Sigmoid colon (tissue), 7 donors: Measurements from ENCODE around the gene LLGL2. TPM values are rescaled to one million over a fixed set of nuclear protein-coding genes. Genes with fewer than 3 reads are reported as not detected.

ENCODE experiments used
- DNase-seq: peaks from one replicate; pipeline ENCODE4 v3.0.0-alpha.2; 2019
- H3K27ac ChIP-seq, 4 donors: fragments of 200-600 bp; sonication (generic); one replicate each; pipeline ENCODE4 v1.5.1; 2016 to 2019; ENCODE audit warnings: mild to moderate bottlenecking in 1 of 4
- H3K27me3 ChIP-seq, 3 donors: fragments of 200-600 bp; sonication (generic); one replicate each; pipeline ENCODE4 v1.5.1; 2019; ENCODE audit warnings: mild to moderate bottlenecking in 1 of 3
- H3K36me3 ChIP-seq, 4 donors: fragments of 200-600 bp; sonication (generic); one replicate each; pipeline ENCODE4 v1.5.1; 2016 to 2019
- H3K4me1 ChIP-seq, 4 donors: fragments of 200-600 bp; sonication (generic); one replicate each; pipeline ENCODE4 v1.5.1; 2017 to 2019
- H3K4me3 ChIP-seq, 4 donors: fragments of 200-600 bp; sonication (generic); one replicate each; pipeline ENCODE4 v1.5.1; 2017 to 2019; ENCODE audit warnings: mild to moderate bottlenecking in 2 of 4, moderate library complexity in 1 of 4
- H3K9me3 ChIP-seq, 4 donors: fragments of 200-600 bp in 3 of 4; sonication (generic) in 3 of 4; one replicate each; pipeline versions ENCODE4 v1.5.1 to v1.6.1; 2013 to 2019
- CTCF ChIP-seq, 4 experiments: fragments of 450-650 bp in 3 of 4; fragments of 200-600 bp in 1 of 4; IDR thresholded peaks; one replicate each; pipeline ENCODE4 v1.5.1; 2016 to 2019; ENCODE audit warnings: antibody characterized with exemption in 4 of 4, mild to moderate bottlenecking in 3 of 4, moderate library complexity in 2 of 4
- EP300 ChIP-seq, 4 donors: sonication (generic); formaldehyde crosslinking; IDR thresholded peaks; one replicate each; pipeline ENCODE4 v1.6.1; 2017; ENCODE audit warnings: antibody characterized with exemption in 4 of 4
- POLR2A ChIP-seq, 2 donors: fragments of 450-650 bp; IDR thresholded peaks; one replicate each; pipeline ENCODE4 v1.6.1; 2016; ENCODE audit warnings: antibody characterized with exemption in 2 of 2, mild to moderate bottlenecking in 2 of 2, moderate library complexity in 2 of 2
- POLR2AphosphoS5 ChIP-seq, 4 donors: sonication (generic); formaldehyde crosslinking; IDR thresholded peaks; one replicate each; pipeline ENCODE4 v1.6.1; 2017; ENCODE audit warnings: antibody characterized with exemption in 4 of 4
- WGBS, 2 donors: extraction: QIAGEN DNeasy Blood & Tissue Kit; methylation state at CpG; one replicate each; pipeline ENCODE4 v1.1.7; 2013; 5-methylcytosine and 5-hydroxymethylcytosine counted together
- intact Hi-C: fragments of 100-400 bp; cut with DNase I; formaldehyde crosslinking; loops from one replicate; pipeline ENCODE4 v1.15.1; 2023
- polyA plus RNA-seq, 3 donors: library from polyadenylated mRNA; stranded (reverse); fragments of 200-250 nt; gene quantifications; one replicate each; pipeline ENCODE4 v1.2.3, GENCODE V29; 2013
- total RNA-seq, 4 donors: library from RNA; depleted of rRNA; stranded (reverse); fragments of >200 nt; gene quantifications; one replicate each; pipeline ENCODE4 v1.1.0, GENCODE V29; 2016
- donor health status: healthy with polysubstance abuse.
- donor health status: Bipolar disorder and iron deficiency.
- donor health status: healthy.

The LLGL2 gene
- total and polyA plus RNA-seq, 7 donors: 1.4 to 299 (median 5.0) TPM

- Histone ChIP-seq H3K36me3 (peaks cover 10 to 87% (median 34%) of the 10 kb centered on the region in 4 donors), H3K27ac (no peak overlapping the region), H3K27me3 (no peaks in the 10 kb centered on the region), H3K9me3 (no peaks in the 10 kb centered on the region), H3K4me1 (no peaks in the 10 kb centered on the region), H3K4me3 (no peak overlapping the region)
- 63 to 80% methylated on average over 11 of the region's 11 CpGs for WGBS, 2 donors
- intact Hi-C loops: no loop called here
- DNase-seq: no peak
- no peak for TF ChIP-seq EP300 (IDR thresholded peaks at IDR 0.05)
- TF ChIP-seq POLR2A (IDR thresholded peaks at IDR 0.05): no peak
- no peak for TF ChIP-seq CTCF (IDR thresholded peaks at IDR 0.05)
- TF ChIP-seq POLR2AphosphoS5 (IDR thresholded peaks at IDR 0.05): no peak
Observed at GRCh38 chr17:75617675-75618074, 92.2 kb downstream of the LLGL2 start.

GRCh38 chr17:75619506-75620431, 94.3 kb downstream of the LLGL2 start:
- WGBS, 2 donors: 89 to 92% methylated on average over 36 of the region's 36 CpGs
- H3K27me3 ChIP-seq: no peaks in the 10 kb centered on the region
- no peaks in the 10 kb centered on the region for H3K9me3 ChIP-seq
- intact Hi-C loops: no loop called here
- TF ChIP-seq POLR2AphosphoS5 (IDR thresholded peaks at IDR 0.05): no peak
- no peak for TF ChIP-seq CTCF (IDR thresholded peaks at IDR 0.05)
- TF ChIP-seq EP300 (IDR thresholded peaks at IDR 0.05): no peak
- TF ChIP-seq POLR2A (IDR thresholded peaks at IDR 0.05): no peak
- no peak overlapping the region for H3K4me3 ChIP-seq
- peaks cover 0 to 71% (median 26%) of the 10 kb centered on the region in 4 donors for H3K36me3 ChIP-seq
- no peak overlapping the region for H3K27ac ChIP-seq
- no peak for DNase-seq
- H3K4me1 ChIP-seq: no peaks in the 10 kb centered on the region

GRCh38 chr17:75621489-75621888, 96.0 kb downstream of the LLGL2 start:
- TF ChIP-seq POLR2AphosphoS5 (IDR thresholded peaks at IDR 0.05) (no peak), CTCF (IDR thresholded peaks at IDR 0.05) (no peak), POLR2A (IDR thresholded peaks at IDR 0.05) (no peak), EP300 (IDR thresholded peaks at IDR 0.05) (no peak)
- DNase-seq: no peak
- Histone ChIP-seq H3K9me3 (no peaks in the 10 kb centered on the region), H3K36me3 (peaks cover 3 to 71% (median 27%) of the 10 kb centered on the region in 4 donors), H3K27ac (no peak overlapping the region), H3K27me3 (no peaks in the 10 kb centered on the region), H3K4me3 (no peak overlapping the region), H3K4me1 (no peaks in the 10 kb centered on the region)
- intact Hi-C loops: no loop called here
- WGBS, 2 donors: 91 to 94% methylated on average over 4 of the region's 4 CpGs

GRCh38 chr17:75622076-75622475, 96.6 kb downstream of the LLGL2 start:
- no peak overlapping the region for H3K27ac ChIP-seq
- no peak for TF ChIP-seq POLR2A (IDR thresholded peaks at IDR 0.05)
- TF ChIP-seq CTCF (IDR thresholded peaks at IDR 0.05): no peak
- TF ChIP-seq EP300 (IDR thresholded peaks at IDR 0.05): no peak
- no peak for TF ChIP-seq POLR2AphosphoS5 (IDR thresholded peaks at IDR 0.05)
- no peaks in the 10 kb centered on the region for H3K27me3 ChIP-seq
- intact Hi-C loops: no loop called here
- WGBS, 2 donors: 93 to 95% methylated on average over 8 of the region's 8 CpGs
- no peak for DNase-seq
- peaks cover 3 to 71% (median 28%) of the 10 kb centered on the region in 4 donors for H3K36me3 ChIP-seq
- H3K4me1 ChIP-seq: no peaks in the 10 kb centered on the region
- H3K9me3 ChIP-seq: no peaks in the 10 kb centered on the region
- no peak overlapping the region for H3K4me3 ChIP-seq
